Stimulated activated CD8-positive, alpha-beta memory T cell treated with anti-CD3 and anti-CD28 coated beads, Interleukin-4, amount 100 ng/mL, for 1 hour (primary cell): ENCODE results near the gene LOXL1.
"Not testable (repeated sequence)": the region's sequence is repeated elsewhere in the genome, so short reads cannot be mapped to it uniquely, and the experiment has no call there.

Source experiments
- DNase-seq, 2 donors: peaks; one replicate each; pipeline ENCODE4 v3.0.0-alpha.2; 2020; ENCODE audit warnings: low read depth in 2 of 2, low spot score in 1 of 2

The LOXL1 gene

GRCh38 chr15:73972984-73973682 is 46.9 kb downstream of the LOXL1 start:
- peak in 1 of 2 donors; percentile 58 for DNase-seq

GRCh38 chr15:73973683-73974200 is 47.5 kb downstream of the LOXL1 start:
- not testable (repeated sequence) for DNase-seq

DNA sequence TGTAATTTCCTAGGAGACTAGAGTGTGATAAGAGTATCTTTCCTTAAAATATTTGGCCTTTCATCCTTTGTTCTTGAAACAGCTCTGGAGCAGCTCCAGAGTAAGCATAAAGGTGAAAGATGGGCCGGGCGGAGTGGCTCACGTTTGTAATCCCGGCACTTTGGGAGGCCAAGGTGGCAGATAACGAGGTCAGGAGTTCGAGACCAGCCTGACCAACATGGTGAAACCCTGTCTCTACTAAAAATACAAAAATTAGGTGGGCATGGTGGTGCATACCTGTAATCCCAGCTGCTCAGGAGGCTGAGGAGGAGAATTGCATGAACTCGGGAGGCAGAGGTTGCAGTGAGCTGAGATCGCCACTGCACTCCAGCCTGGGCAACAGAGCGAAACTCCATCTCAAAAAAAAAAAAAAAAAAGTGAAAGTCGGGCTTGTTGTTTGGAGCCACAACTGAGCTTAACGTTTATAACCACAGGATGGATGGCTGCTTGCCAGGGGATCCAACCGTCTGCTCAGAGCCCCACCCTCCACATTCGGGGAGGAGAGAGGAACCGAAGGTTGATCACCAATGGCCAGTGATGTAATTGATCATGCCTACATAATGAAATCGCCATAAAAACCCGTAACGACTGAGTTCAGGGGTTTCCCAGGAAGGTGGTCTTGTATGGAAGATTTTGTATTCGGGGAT is 49.3 kb downstream of the LOXL1 start:
- DNase-seq = not testable (repeated sequence)

- DNase-seq = no peak
Observed at GRCh38 chr15:73978896-73979295, 52.6 kb downstream of the LOXL1 start.

- no peak for DNase-seq
Observed at GRCh38 chr15:73979636-73980035, 53.4 kb downstream of the LOXL1 start.

DNA sequence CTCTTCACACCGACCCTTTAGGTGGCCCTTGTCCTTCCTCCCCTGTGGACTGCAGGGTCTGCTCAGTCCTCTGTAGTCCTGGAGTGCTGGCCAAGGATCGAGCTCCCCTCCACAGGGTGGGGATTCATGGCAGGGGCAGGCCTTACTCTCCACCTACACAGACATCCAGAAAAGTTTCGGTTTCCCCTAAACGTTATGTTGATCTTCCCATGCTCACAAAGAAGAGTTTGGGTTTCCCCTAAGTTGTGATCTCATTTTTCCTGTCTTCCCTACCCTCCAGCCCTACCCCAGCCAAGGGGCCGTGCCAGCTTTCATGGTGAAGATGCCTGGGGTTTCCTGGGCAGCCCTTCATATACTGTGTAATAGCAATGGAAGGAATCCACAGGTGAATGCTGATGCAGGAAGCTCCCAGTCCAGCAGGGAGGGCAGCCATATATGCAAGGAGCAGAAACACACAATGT is 55.5 kb downstream of the LOXL1 start:
- no peak for DNase-seq

DNA sequence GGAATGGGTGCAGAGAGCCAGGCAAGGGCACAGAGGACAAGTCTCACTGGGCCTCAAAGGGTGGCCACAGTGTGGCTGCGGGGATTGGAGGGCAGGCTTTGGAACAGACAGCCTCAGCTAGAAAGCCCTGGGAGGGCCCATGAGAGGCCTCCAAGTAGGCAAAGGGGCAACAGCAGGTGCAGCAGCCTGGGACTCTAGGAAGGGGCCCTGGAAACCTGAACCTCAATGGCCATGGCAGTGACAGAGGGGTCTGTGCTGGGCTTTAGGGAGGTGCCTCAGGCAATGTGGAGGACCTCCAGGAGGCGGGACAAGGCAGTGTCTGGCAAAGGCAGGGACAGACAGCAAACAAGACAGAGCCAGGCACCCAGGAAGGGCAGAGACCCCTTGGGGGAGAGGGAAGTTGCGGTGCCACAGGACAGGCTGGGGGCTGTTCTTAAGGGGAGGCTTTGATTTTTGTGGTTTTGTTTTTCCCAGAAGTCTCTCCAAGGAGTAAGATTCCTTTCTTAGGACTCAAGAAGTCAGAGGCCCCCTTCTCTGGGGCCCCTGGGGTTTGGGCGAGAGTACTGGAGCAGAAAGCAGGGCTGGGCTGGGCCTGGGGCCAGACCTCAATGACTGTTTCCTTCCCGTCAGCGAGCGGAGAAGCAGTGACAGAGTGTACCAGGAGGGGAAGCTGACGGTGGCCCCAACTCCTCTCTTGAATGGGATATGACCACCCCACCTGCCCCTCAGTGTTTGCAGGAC is 56.1 kb downstream of the LOXL1 start:
- DNase-seq = no peak

GRCh38 chr15:73983211-73983727 is 57.0 kb downstream of the LOXL1 start:
- DNase-seq = no peak

DNA sequence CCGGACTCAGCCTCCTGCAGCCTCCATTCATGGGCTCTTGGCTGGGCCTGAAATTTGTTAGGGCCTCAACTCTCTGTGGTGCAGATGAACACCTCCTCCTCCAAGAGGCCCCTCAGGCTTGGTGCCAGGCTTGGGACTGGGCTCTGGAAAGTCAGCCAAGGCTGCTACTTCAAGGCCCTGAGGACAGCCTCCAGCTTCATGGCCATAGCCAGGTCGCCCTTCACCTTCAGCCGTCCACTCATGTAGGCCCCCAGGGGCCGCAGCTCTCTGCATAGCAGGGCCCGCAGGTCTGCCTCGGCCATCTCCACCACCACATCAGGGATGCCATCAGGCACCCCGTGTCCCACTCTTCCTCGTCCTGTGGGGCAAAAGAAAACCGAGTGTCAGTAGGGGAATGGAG is 57.5 kb downstream of the LOXL1 start:
- no peak for DNase-seq

DNA sequence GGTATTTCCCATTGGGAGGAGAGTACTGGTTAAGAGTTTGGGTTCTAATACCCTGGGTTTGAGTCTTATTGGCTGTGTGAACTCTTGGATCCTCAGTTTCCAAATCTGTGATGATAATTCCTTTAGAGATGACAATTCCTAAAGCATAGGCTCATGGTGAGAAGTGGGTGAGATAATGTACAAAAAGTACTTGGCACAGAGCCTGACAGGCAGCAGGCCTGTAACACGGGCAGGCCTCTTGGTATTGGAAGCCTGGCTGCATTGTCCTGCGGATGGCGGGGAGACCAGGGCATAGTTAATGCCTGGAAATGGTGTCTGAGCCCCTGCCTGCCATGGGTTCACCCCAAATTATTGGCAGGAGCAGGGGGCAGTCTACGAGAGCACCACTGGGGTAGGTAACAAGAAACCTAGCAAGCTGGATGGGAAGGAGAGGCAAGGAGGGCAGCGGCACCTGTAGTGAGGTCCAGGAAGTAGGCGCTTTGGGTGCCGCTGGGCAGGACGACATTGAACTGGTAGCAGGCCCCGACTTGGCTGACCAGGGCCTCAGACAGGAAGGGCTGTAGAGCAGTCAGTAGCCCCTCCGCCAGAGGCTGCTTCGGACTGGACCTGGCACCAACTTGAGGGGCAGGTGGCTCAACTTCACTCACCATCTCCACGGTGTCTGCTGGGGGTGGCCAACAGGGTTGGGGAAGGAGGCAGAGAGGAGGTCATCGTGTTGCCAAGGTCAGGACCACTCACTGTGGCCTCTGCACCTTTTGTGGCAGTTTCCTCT is 58.1 kb downstream of the LOXL1 start:
- no peak for DNase-seq

DNA sequence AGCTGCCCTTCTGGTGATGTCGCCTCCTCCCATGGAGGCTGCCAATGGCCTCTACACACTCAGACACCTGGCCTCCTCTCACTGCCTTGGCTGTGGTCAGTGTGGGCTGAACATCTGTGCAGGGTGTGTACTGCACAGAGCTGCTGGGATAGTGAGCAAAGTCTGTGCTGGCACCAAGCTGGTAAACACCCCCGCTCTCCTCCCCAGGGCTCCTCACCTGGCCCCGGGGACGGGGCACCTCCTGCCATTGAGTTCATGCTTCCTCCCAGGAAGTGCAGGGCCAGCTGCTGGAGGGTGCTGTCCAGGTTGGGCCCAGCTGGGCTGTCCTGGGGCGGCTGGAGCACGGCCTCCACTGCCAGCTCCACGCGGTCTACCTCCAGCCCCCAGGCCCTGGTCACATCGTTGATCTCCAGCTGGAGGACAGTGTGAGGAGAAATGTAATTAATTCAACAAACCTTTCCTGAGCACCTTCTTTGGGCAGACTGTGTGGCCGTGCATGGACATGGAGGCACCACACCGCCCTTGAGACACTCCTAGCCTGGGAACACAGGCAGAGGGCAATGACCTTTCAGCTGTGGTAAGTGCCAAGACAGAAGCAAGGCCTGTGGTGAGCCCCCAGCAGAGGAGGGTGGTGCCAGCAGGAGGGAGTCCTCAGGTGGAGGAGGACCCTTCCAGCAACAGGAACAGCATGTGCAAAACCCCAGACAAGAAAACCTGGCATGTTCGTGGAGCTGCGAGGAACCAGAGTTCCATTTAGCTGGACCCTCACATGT is 59.0 kb downstream of the LOXL1 start:
- no peak for DNase-seq

GRCh38 chr15:73986055-73986775 is 60.0 kb downstream of the LOXL1 start:
- no peak for DNase-seq

GRCh38 chr15:73986776-73987056 is 60.5 kb downstream of the LOXL1 start:
- DNase-seq = no peak

DNA sequence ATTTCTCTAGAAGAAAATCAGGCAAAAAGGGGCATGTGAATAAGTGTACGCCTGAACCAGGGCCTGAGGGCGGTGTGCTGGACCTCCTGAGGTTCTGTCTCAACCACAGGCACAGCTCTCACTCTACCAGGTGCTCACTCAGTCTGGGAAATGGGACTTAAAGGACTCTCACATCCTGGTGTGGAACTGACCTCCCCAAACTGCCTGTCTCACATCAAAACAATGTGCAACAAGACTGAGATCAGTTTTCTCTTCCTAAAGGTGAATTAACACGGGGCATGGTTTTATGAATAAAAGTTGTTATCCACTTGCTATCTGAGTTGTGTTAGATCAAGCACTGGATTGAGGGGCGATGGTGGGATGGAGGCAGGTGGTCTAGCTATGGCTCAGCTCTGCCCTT is 61.0 kb downstream of the LOXL1 start:
- DNase-seq = no peak

DNA sequence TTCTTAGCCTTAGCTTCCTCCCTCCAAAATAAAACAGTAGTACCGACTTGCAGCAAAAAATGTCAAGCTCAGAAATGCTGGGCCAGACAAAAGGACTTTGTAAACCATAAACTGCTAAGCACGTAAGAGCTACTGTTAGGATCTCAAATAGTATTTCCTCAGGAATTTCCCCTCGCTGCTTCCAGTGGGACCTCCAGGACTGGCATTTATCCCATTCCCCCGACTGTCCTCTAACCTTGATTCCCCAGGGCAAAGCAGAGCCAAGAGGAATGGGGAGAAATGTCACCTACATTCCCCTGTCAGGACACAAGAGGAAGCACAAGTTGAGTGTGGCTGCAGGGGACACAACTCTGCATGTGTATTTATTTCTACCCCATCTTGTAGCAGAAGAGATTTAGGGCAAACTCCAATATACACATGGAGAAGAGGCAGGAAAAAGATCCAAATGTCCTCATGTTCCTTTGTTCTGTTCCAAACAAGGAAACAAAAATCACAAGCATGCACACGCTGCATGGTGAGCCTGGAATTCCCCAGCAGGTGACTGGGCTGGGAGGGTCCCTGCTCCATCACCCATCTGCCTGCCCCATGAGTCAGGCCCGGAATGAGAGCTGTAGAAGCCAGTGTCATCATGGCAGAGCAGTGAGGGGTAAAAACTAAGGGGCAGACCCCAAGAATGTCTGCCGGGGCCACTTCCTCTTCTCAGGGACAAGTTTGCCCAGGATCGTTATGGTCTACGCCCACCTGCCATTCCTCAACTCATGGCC is 61.6 kb downstream of the LOXL1 start:
- no peak for DNase-seq

DNA sequence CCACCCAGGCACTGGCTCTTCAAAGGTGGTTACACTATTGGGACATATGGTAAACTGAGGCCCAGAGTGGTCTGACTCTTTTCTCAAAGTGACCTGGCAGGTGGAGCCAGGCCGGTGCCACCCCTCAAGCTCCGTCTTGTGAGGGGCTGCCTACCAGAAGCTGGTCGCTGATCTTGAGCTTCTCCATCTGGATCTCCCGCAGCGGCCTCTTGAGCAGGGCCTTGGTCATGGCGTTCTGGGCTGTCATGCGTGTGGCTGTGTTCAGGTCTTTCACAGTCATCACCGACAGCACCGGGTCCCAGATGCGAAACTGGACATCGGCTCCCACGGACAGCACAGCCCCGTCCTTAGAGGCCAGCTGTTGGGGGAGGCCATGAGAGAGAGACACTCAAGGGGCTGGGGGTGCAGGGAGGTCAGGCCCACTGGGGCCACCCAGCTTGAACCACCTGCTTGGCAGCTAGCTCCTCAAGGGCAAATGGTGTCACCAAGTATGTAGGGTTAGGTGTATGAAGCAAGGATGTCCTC is 62.2 kb downstream of the LOXL1 start:
- no peak for DNase-seq

GRCh38 chr15:73989001-73989798 is 62.9 kb downstream of the LOXL1 start:
- DNase-seq = no peak
